Kidney (tissue), 14 donors: Measurements from ENCODE around the gene PIGP. TPM values are rescaled to one million over a fixed set of nuclear protein-coding genes. Genes with fewer than 3 reads are reported as not detected.

ENCODE experiments used
- DNase-seq, 5 donors: peaks; one replicate each; pipeline ENCODE4 v3.0.0-alpha.2; 2013 to 2020
- FAIRE-seq: peaks from 2 replicates; lab custom pipeline; 2012; peaks lifted over from hg19 to GRCh38; lab: Jason Lieb, UNC
- H3K27ac ChIP-seq, 2 donors: one replicate each; pipeline ENCODE4 v1.7.0; 2013; ENCODE audit warnings: low read depth in 2 of 2, low read length in 2 of 2, inconsistent platforms in 1 of 2
- H3K27me3 ChIP-seq: one replicate; pipeline ENCODE4 v1.7.1; 2013; ENCODE audit warnings: low read length, inconsistent platforms; ENCODE audit not compliant: control insufficient read depth, insufficient read depth
- H3K36me3 ChIP-seq, 3 donors: one replicate each; pipeline versions ENCODE4 v1.7.0 to v1.7.1; 2013; ENCODE audit warnings: low read length in 3 of 3, control low read depth in 1 of 3, inconsistent platforms in 1 of 3; ENCODE audit not compliant: insufficient read depth in 3 of 3, control insufficient read depth in 2 of 3
- H3K4me1 ChIP-seq, 3 donors: one replicate each; pipeline versions ENCODE4 v1.7.0 to v1.7.1; 2013; ENCODE audit warnings: low read length in 3 of 3, inconsistent platforms in 1 of 3, low read depth in 1 of 3; ENCODE audit not compliant: control insufficient read depth in 2 of 3, insufficient read depth in 2 of 3
- H3K4me3 ChIP-seq, 3 donors: one replicate each; pipeline versions ENCODE4 v1.7.0 to v1.8.1; 2013; ENCODE audit warnings: low read length in 3 of 3, control low read depth in 1 of 3, inconsistent platforms in 1 of 3
- H3K9ac ChIP-seq, 3 donors: one replicate each; pipeline versions ENCODE4 v1.7.0 to v1.7.1; 2013; ENCODE audit warnings: low read length in 3 of 3, control low read depth in 1 of 3, inconsistent platforms in 1 of 3
- H3K9me3 ChIP-seq, 3 donors: one replicate each; pipeline versions ENCODE4 v1.7.0 to v1.7.1; 2013; ENCODE audit warnings: low read length in 3 of 3, control low read depth in 1 of 3, inconsistent platforms in 1 of 3; ENCODE audit not compliant: control insufficient read depth in 2 of 3, insufficient read depth in 1 of 3
- CTCF ChIP-seq: IDR thresholded peaks from 3 replicates; pipeline ENCODE4 v1.5.1; 2012; ENCODE audit warnings: mild to moderate bottlenecking, moderate library complexity, borderline replicate concordance; ENCODE audit not compliant: insufficient read depth; ENCODE audit errors: extremely low read depth
- intact Hi-C: fragments of 100-400 bp; cut with DNase I; formaldehyde crosslinking; loops from one replicate; pipeline ENCODE4 v1.11.1; 2022
- polyA plus RNA-seq: library from polyadenylated mRNA; stranded (reverse); fragments of 350-450 nt; fragmentation: Illumina TruSeq; extraction: RNeasy Lipid Tissue Mini Kit (QIAGEN cat#74804); gene quantifications from one replicate; pipeline ENCODE4 v1.2.3, GENCODE V29; 2014; ENCODE audit warnings: low read depth, low replicate concordance; ENCODE audit not compliant: insufficient read depth
- total RNA-seq: library from RNA; stranded (reverse); fragmentation: NEBNext Ultra II Directional; extraction: Animal tissue kit (Norgen Biotek cat#: 25700); gene quantifications from one replicate; pipeline ENCODE4 v1.2.1, GENCODE V29; 2021
- donor health status: control.
- donor health status: control.
- donor health status: control.
- donor health status: control.
- donor health status: control.
- donor health status: DM: yes; HTN: yes; CAD: no.
- donor health status: Normal renal cell carcinoma (clear cell type).

The PIGP gene
- total and polyA plus RNA-seq, 2 donors from 2014 or later, result 23.7 to 49.2 TPM

GRCh38 chr21:37098751-37099150, 25.9 kb upstream of the PIGP start:
- DNase-seq (no peak), FAIRE-seq (no peak)
- intact Hi-C loops, result no loop called here
- H3K4me3 ChIP-seq, result no peak overlapping the region
- no peak overlapping the region for H3K27ac ChIP-seq
- no peak for TF ChIP-seq CTCF
- H3K4me1 ChIP-seq, result no peaks in the 10 kb centered on the region
- H3K9me3 ChIP-seq, result no peaks in the 10 kb centered on the region
- H3K27me3 ChIP-seq, result no peaks in the 10 kb centered on the region
- no peak overlapping the region for H3K9ac ChIP-seq
- H3K36me3 ChIP-seq, result peaks cover 2 to 27% (median 16%) of the 10 kb centered on the region in 3 donors

- no peak overlapping the region for H3K9ac ChIP-seq
- intact Hi-C loops, result no loop called here
- peaks cover 2 to 34% (median 16%) of the 10 kb centered on the region in 3 donors for H3K36me3 ChIP-seq
- no peaks in the 10 kb centered on the region for H3K27me3 ChIP-seq
- H3K4me1 ChIP-seq, result no peaks in the 10 kb centered on the region
- DNase-seq (no peak), FAIRE-seq (no peak)
- TF ChIP-seq CTCF, result no peak
- H3K9me3 ChIP-seq, result no peaks in the 10 kb centered on the region
- H3K4me3 ChIP-seq, result no peak overlapping the region
- no peak overlapping the region for H3K27ac ChIP-seq
These were observed 22.9 kb upstream of the PIGP start for GRCh38 chr21:37095821-37096220.

- Histone ChIP-seq H3K4me3 (no peak overlapping the region), H3K9ac (no peak overlapping the region), H3K27me3 (no peaks in the 10 kb centered on the region), H3K36me3 (peaks cover 2 to 34% (median 16%) of the 10 kb centered on the region in 3 donors), H3K9me3 (no peaks in the 10 kb centered on the region), H3K27ac (no peak overlapping the region), H3K4me1 (no peaks in the 10 kb centered on the region)
- DNase-seq, result no peak
- TF ChIP-seq CTCF, result no peak
- FAIRE-seq, result no peak
- intact Hi-C loops, result no loop called here
These were observed 21.1 kb upstream of the PIGP start for GRCh38 chr21:37093977-37094376.

GRCh38 chr21:37088186-37088735, 15.4 kb upstream of the PIGP start:
- Histone ChIP-seq H3K27me3 (no peaks in the 10 kb centered on the region), H3K9ac (no peak overlapping the region), H3K4me1 (no peaks in the 10 kb centered on the region), H3K9me3 (no peaks in the 10 kb centered on the region), H3K27ac (no peak overlapping the region), H3K36me3 (peaks cover 0 to 8% (median 2%) of the 10 kb centered on the region in 3 donors), H3K4me3 (no peak overlapping the region)
- DNase-seq (no peak), FAIRE-seq (no peak)
- no peak for TF ChIP-seq CTCF
- intact Hi-C loops, result no loop called here
